SU-DHL-6 (cell line): ENCODE measurements around the gene ELOF1.

Source experiments
- H2AFZ ChIP-seq: fragments of 200-600 bp; sonication (generic); 2 replicates; pipeline ENCODE4 v1.6.1; 2014; ENCODE audit warnings: low read depth, mild to moderate bottlenecking, moderate library complexity, mixed read lengths, antibody characterized with exemption, low read length; ENCODE audit not compliant: severe bottlenecking
- H3F3A ChIP-seq: fragments of 200-600 bp; shearing (Covaris generic); 2 replicates; pipeline ENCODE4 v1.6.0; 2016; ENCODE audit warnings: antibody characterized with exemption, mild to moderate bottlenecking; ENCODE audit not compliant: insufficient read depth
- H3K27ac ChIP-seq: fragments of 200-600 bp; sonication (generic); 2 replicates; pipeline ENCODE4 v1.5.1; 2016; ENCODE audit warnings: low read depth, mild to moderate bottlenecking, low read length, moderate library complexity, mixed read lengths
- H3K27me3 ChIP-seq: fragments of 200-600 bp; sonication (generic), shearing (Covaris generic); 2 replicates; pipeline ENCODE4 v1.6.0; 2014; ENCODE audit warnings: mild to moderate bottlenecking, low read length
- H3K36me3 ChIP-seq: fragments of 200-600 bp; sonication (generic); 2 replicates; pipeline ENCODE4 v1.6.1; 2014; ENCODE audit warnings: mild to moderate bottlenecking, low read length, mixed read lengths
- H3K4me2 ChIP-seq: fragments of 300-600, 200-600 bp; shearing (Covaris generic), sonication (generic); 2 replicates; pipeline ENCODE4 v1.6.0; 2014; ENCODE audit warnings: low read length, low read depth, mild to moderate bottlenecking; ENCODE audit not compliant: poor library complexity, severe bottlenecking
- H3K4me3 ChIP-seq: fragments of 200-600 bp; sonication (generic); 2 replicates; pipeline ENCODE4 v1.5.1; 2014; ENCODE audit warnings: antibody characterized with exemption, low read length, mild to moderate bottlenecking, mixed read lengths; ENCODE audit not compliant: insufficient read depth, poor library complexity, severe bottlenecking
- H3K79me2 ChIP-seq: fragments of 200-600 bp; sonication (generic); 2 replicates; pipeline ENCODE4 v1.6.1; 2014; ENCODE audit warnings: mild to moderate bottlenecking, low read length, moderate library complexity; ENCODE audit not compliant: insufficient read depth
- H3K9ac ChIP-seq: fragments of 200-600 bp; sonication (generic); 2 replicates; pipeline ENCODE4 v1.7.0; 2014; ENCODE audit warnings: mild to moderate bottlenecking, low read length
- H3K9me2 ChIP-seq: fragments of 200-600 bp; sonication (generic); replicated peaks from 2 replicates; pipeline ENCODE4 v1.6.1; 2014; ENCODE audit warnings: low read length; ENCODE audit not compliant: insufficient read depth
- H3K9me3 ChIP-seq: fragments of 200-600 bp; sonication (generic); 2 replicates; pipeline ENCODE4 v1.6.1; 2014; ENCODE audit warnings: low read length, mixed read lengths; ENCODE audit not compliant: insufficient read depth
- H4K20me1 ChIP-seq: fragments of 200-600 bp; sonication (generic); 2 replicates; pipeline ENCODE4 v1.6.1; 2014; ENCODE audit warnings: low read depth, mild to moderate bottlenecking, antibody characterized with exemption, low read length, moderate library complexity, mixed read lengths
- CTCF ChIP-seq: fragments of 200-600 bp; sonication (generic); IDR thresholded peaks from one replicate; pipeline ENCODE4 v1.5.1; 2017; ENCODE audit warnings: antibody characterized with exemption, mild to moderate bottlenecking, low read length, moderate library complexity; ENCODE audit not compliant: insufficient read depth, poor library complexity, severe bottlenecking
- EZH2phosphoT487 ChIP-seq: fragments of 200-600 bp; sonication (generic), shearing (Covaris generic); conservative IDR thresholded peaks from 2 replicates; pipeline ENCODE4 v1.6.1; 2018; ENCODE audit warnings: mild to moderate bottlenecking, antibody characterized with exemption, low read length, moderate library complexity, mixed read lengths

ELOF1 gene

GRCh38 chr19:11541238-11541637, 17.8 kb downstream of the ELOF1 start:
- Histone ChIP-seq H3F3A (no peaks in the 10 kb centered on the region), H3K4me2 (no peak overlapping the region), H3K27me3 (no peaks in the 10 kb centered on the region), H3K9me2 (no peaks in the 10 kb centered on the region), H2AFZ (no peak overlapping the region), H3K9me3 (no peaks in the 10 kb centered on the region), H3K27ac (no peak overlapping the region), H4K20me1 (no peaks in the 10 kb centered on the region), H3K9ac (no peak overlapping the region), H3K36me3 (no peaks in the 10 kb centered on the region), H3K79me2 (no peaks in the 10 kb centered on the region), H3K4me3 (no peak overlapping the region)
- TF ChIP-seq EZH2phosphoT487 (no peak), CTCF (no peak)

GRCh38 chr19:11540645-11541044, 18.4 kb downstream of the ELOF1 start:
- H2AFZ ChIP-seq = no peak overlapping the region
- H3K36me3 ChIP-seq = no peaks in the 10 kb centered on the region
- no peaks in the 10 kb centered on the region for H3K9me2 ChIP-seq
- H3K9ac ChIP-seq = no peak overlapping the region
- TF ChIP-seq CTCF (no peak), EZH2phosphoT487 (no peak)
- no peaks in the 10 kb centered on the region for H4K20me1 ChIP-seq
- H3K4me2 ChIP-seq = no peak overlapping the region
- no peak overlapping the region for H3K27ac ChIP-seq
- H3F3A ChIP-seq = no peaks in the 10 kb centered on the region
- no peak overlapping the region for H3K4me3 ChIP-seq
- no peaks in the 10 kb centered on the region for H3K9me3 ChIP-seq
- no peaks in the 10 kb centered on the region for H3K27me3 ChIP-seq
- H3K79me2 ChIP-seq = no peaks in the 10 kb centered on the region

GRCh38 chr19:11539495-11540365, 19.3 kb downstream of the ELOF1 start:
- Histone ChIP-seq H3K9ac (no peak overlapping the region), H2AFZ (no peak overlapping the region), H3K9me3 (no peaks in the 10 kb centered on the region), H3K27ac (no peak overlapping the region), H3K36me3 (no peaks in the 10 kb centered on the region), H3K4me2 (no peak overlapping the region), H4K20me1 (no peaks in the 10 kb centered on the region), H3K27me3 (no peaks in the 10 kb centered on the region), H3K9me2 (no peaks in the 10 kb centered on the region), H3F3A (peaks cover 3% of the 10 kb centered on the region; the same call in 1 of the 2 replicates), H3K4me3 (no peak overlapping the region), H3K79me2 (no peaks in the 10 kb centered on the region)
- no peak for TF ChIP-seq CTCF
